GM19023 (cell line): ENCODE results near the gene TEAD1.

Source experiments
- ATAC-seq: cut with Tn5 transposase; IDR thresholded peaks from one replicate; pipeline ENCODE4 v1.9.1; 2021; ENCODE audit warnings: mild to moderate bottlenecking, moderate library complexity; ENCODE audit not compliant: unreplicated experiment

The TEAD1 gene

GRCh38 chr11:12706545-12707499 lies 32.6 kb downstream of the TEAD1 start:
- no peak for ATAC-seq

- no peak for ATAC-seq
Observed at GRCh38 chr11:12707500-12707880, 33.3 kb downstream of the TEAD1 start.

- ATAC-seq, result no peak
Observed at GRCh38 chr11:12711496-12711895, 37.3 kb downstream of the TEAD1 start.

- no peak for ATAC-seq
Observed at GRCh38 chr11:12712132-12712531, 37.9 kb downstream of the TEAD1 start.

- ATAC-seq, result no peak
Observed at GRCh38 chr11:12715131-12715530, 40.9 kb downstream of the TEAD1 start.

- no peak for ATAC-seq
Observed at GRCh38 chr11:12715941-12716340, 41.7 kb downstream of the TEAD1 start.

GRCh38 chr11:12716816-12717215 lies 42.6 kb downstream of the TEAD1 start:
- no peak for ATAC-seq

GRCh38 chr11:12717851-12718291 lies 43.6 kb downstream of the TEAD1 start:
- ATAC-seq, result peak; percentile 91

- ATAC-seq, result no peak
Observed at GRCh38 chr11:12719221-12719620, 45.0 kb downstream of the TEAD1 start.

GRCh38 chr11:12721816-12722604 lies 47.8 kb downstream of the TEAD1 start:
- ATAC-seq, result no peak

GRCh38 chr11:12723421-12724300 lies 49.4 kb downstream of the TEAD1 start:
- no peak for ATAC-seq

GRCh38 chr11:12724301-12725054 lies 50.3 kb downstream of the TEAD1 start:
- no peak for ATAC-seq

GRCh38 chr11:12725055-12725862 lies 51.0 kb downstream of the TEAD1 start:
- ATAC-seq, result no peak

- ATAC-seq, result no peak
Observed at GRCh38 chr11:12725863-12726682, 51.9 kb downstream of the TEAD1 start.

GRCh38 chr11:12727563-12728211 lies 53.5 kb downstream of the TEAD1 start:
- ATAC-seq, result no peak

GRCh38 chr11:12728417-12728816 lies 54.2 kb downstream of the TEAD1 start:
- ATAC-seq, result no peak

GRCh38 chr11:12729941-12730340 lies 55.7 kb downstream of the TEAD1 start:
- no peak for ATAC-seq

- ATAC-seq, result no peak
Observed at GRCh38 chr11:12731841-12732336, 57.7 kb downstream of the TEAD1 start.
